ENCODE results near the gene TK2.

TK2 gene

GRCh38 chr16:66521951-66522771, 27.8 kb downstream of the TK2 start:
- Histone ChIP-seq H3K4me1 (ENCODE audit: insufficient read depth, low read length, poor library complexity, severe bottlenecking) (peaks cover 87% of the 10 kb centered on the region), H3K9me2 (replicated peaks; ENCODE audit: low read depth, low read length) (no peaks in the 10 kb centered on the region), H3F3A (ENCODE audit: low read depth) (peaks cover 18% of the 10 kb centered on the region), H3K36me3 (ENCODE audit: insufficient read depth, low read length) (no peaks in the 10 kb centered on the region), H4K20me1 (ENCODE audit: insufficient read depth, low read length, poor library complexity, severe bottlenecking) (no peaks in the 10 kb centered on the region), H3K79me2 (ENCODE audit: insufficient read depth, low read length) (peaks cover 8% of the 10 kb centered on the region; the same call in 1 of the 2 replicates), H3K9me3 (ENCODE audit: insufficient read depth, low read depth, low read length) (no peaks in the 10 kb centered on the region), H3K27me3 (ENCODE audit: insufficient read depth, low read length, poor library complexity, severe bottlenecking) (no peaks in the 10 kb centered on the region), H3K4me2 (ENCODE audit: low read depth, low read length, poor library complexity, severe bottlenecking) (peak overlapping the region; percentile 71), H2AFZ (ENCODE audit: low read length) (no peak overlapping the region), H3K9ac (ENCODE audit: low read depth, low read length, poor library complexity, severe bottlenecking) (peak overlapping the region; percentile 63), H3K4me3 (ENCODE audit: low read length, poor library complexity, severe bottlenecking) (peak overlapping the region; percentile 57)
- TF ChIP-seq CTCF (conservative IDR thresholded peaks at IDR 0.05; ENCODE audit: low read length) (no peak), EZH2phosphoT487 (IDR thresholded peaks at IDR 0.05; ENCODE audit: borderline replicate concordance) (no peak)

- Histone ChIP-seq H3K9ac (ENCODE audit: low read depth, low read length, poor library complexity, severe bottlenecking) (peak overlapping the region; percentile 52), H3K27me3 (ENCODE audit: insufficient read depth, low read length, poor library complexity, severe bottlenecking) (no peaks in the 10 kb centered on the region), H4K20me1 (ENCODE audit: insufficient read depth, low read length, poor library complexity, severe bottlenecking) (no peaks in the 10 kb centered on the region), H3K79me2 (ENCODE audit: insufficient read depth, low read length) (peaks cover 8% of the 10 kb centered on the region; the same call in 1 of the 2 replicates), H2AFZ (ENCODE audit: low read length) (no peak overlapping the region), H3K9me2 (replicated peaks; ENCODE audit: low read depth, low read length) (no peaks in the 10 kb centered on the region), H3K4me2 (ENCODE audit: low read depth, low read length, poor library complexity, severe bottlenecking) (peak overlapping the region; percentile 71), H3K4me3 (ENCODE audit: low read length, poor library complexity, severe bottlenecking) (peak overlapping the region; percentile 54), H3K4me1 (ENCODE audit: insufficient read depth, low read length, poor library complexity, severe bottlenecking) (peaks cover 86% of the 10 kb centered on the region), H3K9me3 (ENCODE audit: insufficient read depth, low read depth, low read length) (no peaks in the 10 kb centered on the region), H3K36me3 (ENCODE audit: insufficient read depth, low read length) (no peaks in the 10 kb centered on the region), H3F3A (ENCODE audit: low read depth) (peaks cover 19% of the 10 kb centered on the region)
- TF ChIP-seq EZH2phosphoT487 (IDR thresholded peaks at IDR 0.05; ENCODE audit: borderline replicate concordance) (no peak), CTCF (conservative IDR thresholded peaks at IDR 0.05; ENCODE audit: low read length) (no peak)
Measured at GRCh38 chr16:66521252-66521713, 28.6 kb downstream of the TK2 start.

GRCh38 chr16:66520406-66521170, 29.3 kb downstream of the TK2 start:
- no peak overlapping the region for H3K4me3 ChIP-seq (ENCODE audit: low read length, poor library complexity, severe bottlenecking)
- H3K27me3 ChIP-seq (ENCODE audit: insufficient read depth, low read length, poor library complexity, severe bottlenecking) = no peaks in the 10 kb centered on the region
- H4K20me1 ChIP-seq (ENCODE audit: insufficient read depth, low read length, poor library complexity, severe bottlenecking) = no peaks in the 10 kb centered on the region
- H3K9ac ChIP-seq (ENCODE audit: low read depth, low read length, poor library complexity, severe bottlenecking) = peak overlapping the region; percentile 52
- H3K36me3 ChIP-seq (ENCODE audit: insufficient read depth, low read length) = no peaks in the 10 kb centered on the region
- no peaks in the 10 kb centered on the region for H3K9me3 ChIP-seq (ENCODE audit: insufficient read depth, low read depth, low read length)
- peaks cover 84% of the 10 kb centered on the region for H3K4me1 ChIP-seq (ENCODE audit: insufficient read depth, low read length, poor library complexity, severe bottlenecking)
- TF ChIP-seq CTCF (conservative IDR thresholded peaks at IDR 0.05; ENCODE audit: low read length) = no peak
- TF ChIP-seq EZH2phosphoT487 (IDR thresholded peaks at IDR 0.05; ENCODE audit: borderline replicate concordance) = no peak
- H3K9me2 ChIP-seq (replicated peaks; ENCODE audit: low read depth, low read length) = no peaks in the 10 kb centered on the region
- H3F3A ChIP-seq (ENCODE audit: low read depth) = peaks cover 19% of the 10 kb centered on the region
- H2AFZ ChIP-seq (ENCODE audit: low read length) = no peak overlapping the region
- H3K79me2 ChIP-seq (ENCODE audit: insufficient read depth, low read length) = peaks cover 8% of the 10 kb centered on the region; the same call in 1 of the 2 replicates
- H3K4me2 ChIP-seq (ENCODE audit: low read depth, low read length, poor library complexity, severe bottlenecking) = peak overlapping the region; percentile 71

All from Loucy (cell line).